GM18511 (cell line): ENCODE measurements around the gene IRF3.

Experiments
- ATAC-seq: cut with Tn5 transposase; IDR thresholded peaks from one replicate; pipeline ENCODE4 v1.9.1; 2021; ENCODE audit warnings: mild to moderate bottlenecking, moderate library complexity; ENCODE audit not compliant: unreplicated experiment

IRF3 gene

DNA sequence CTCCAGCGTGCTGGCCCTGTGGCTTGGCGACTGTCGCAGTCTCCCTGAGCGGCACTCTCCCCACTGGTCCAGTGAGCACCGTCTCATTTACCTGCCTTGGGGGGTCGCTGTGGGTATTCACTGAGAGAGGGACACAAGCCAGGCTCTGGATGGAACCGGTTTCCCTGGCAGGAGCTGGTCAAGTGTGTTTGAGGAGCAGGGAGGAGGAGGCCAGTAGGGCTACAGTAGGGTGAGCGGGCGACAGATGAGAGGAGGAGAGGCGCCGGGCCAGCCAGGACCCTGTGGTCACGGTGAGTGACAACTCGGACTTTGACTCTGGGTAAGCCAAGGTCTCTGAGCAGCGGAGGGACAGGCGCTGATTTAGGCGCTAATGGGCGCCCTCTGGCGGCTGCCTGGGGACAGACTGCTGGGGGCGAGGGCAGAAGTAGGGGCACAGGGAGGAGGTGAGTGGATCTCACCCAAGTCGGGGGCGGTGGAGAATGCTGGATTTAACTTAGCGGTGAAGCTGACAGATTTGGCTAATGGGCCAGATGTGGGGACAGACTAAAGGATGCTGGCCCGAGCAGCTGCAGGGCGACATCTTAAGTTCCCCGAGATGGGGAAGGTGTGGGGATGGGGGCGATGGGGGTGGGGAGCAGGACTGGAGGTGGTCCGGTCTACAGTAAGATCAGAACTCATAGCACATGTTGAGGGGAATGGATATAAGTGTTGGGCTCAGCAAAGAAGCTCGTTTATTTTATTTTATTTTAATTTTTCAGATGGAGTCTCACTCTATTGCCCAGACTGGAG lies 6.7 kb upstream of the IRF3 start:
- no peak for ATAC-seq

GRCh38 chr19:49669516-49669915 lies 3.9 kb upstream of the IRF3 start:
- no peak for ATAC-seq

DNA sequence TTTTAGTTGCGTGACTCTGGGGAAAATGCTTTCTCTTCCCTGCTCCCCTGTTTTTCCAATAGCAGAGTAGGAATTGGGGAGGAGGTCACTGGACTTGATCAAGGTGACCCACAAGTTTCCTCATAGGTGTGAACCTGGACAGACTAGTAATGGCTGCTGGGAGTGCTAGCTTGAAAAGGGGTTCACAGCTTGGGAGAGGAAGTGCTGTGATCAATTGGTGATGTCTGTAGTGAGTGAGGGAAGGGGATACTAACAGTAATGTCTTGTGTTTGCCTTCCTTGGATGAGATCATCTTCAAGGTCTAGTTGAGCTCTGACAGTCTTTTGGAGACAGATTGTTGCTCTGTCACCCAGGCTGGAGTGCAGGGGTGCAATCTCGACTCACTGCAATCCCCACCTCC lies 1.8 kb upstream of the IRF3 start:
- no peak for ATAC-seq

DNA sequence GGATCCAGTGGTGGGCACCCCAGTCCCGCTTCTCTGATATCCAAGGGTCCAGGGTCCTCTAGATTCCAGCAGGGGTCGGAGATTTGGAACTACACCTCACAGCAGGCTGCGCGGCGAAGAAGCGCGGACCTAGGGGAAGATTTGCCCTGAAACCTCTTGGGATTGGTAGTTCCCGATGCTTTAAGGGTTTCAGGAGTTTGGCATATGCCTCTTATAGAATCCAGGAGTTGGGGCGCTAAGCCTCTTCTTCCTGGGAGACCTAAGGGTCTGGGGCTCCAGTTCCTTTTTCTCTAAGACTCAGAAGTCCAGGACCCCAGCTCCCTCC lies 425 bp upstream of the IRF3 start:
- ATAC-seq = no peak

- ATAC-seq = no peak
These were observed 664 bp downstream of the IRF3 start for GRCh38 chr19:49665036-49665350.

GRCh38 chr19:49664171-49665035 lies 1.3 kb downstream of the IRF3 start:
- ATAC-seq = no peak

GRCh38 chr19:49663224-49663623 lies 2.4 kb downstream of the IRF3 start:
- no peak for ATAC-seq

DNA sequence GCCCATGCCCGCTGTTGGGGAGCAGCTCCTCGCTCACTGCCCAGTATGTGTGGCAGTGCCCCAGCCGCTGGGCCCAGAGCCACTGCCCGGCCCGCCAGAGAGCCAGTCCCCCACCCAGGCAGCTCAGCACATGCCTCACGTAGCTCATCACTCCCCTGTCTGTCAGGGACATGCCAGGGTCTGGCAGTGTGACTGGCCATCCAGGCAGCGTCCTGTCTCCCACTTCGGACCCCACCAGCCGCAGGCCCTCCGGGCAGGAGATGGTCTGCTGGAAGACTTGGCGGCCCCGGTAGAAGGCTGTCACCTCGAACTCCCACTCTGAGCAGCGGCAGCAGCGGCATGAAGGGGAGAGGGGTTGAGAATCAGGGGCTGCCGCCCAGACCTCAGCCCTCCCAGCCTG lies 3.6 kb downstream of the IRF3 start:
- ATAC-seq = no peak

DNA sequence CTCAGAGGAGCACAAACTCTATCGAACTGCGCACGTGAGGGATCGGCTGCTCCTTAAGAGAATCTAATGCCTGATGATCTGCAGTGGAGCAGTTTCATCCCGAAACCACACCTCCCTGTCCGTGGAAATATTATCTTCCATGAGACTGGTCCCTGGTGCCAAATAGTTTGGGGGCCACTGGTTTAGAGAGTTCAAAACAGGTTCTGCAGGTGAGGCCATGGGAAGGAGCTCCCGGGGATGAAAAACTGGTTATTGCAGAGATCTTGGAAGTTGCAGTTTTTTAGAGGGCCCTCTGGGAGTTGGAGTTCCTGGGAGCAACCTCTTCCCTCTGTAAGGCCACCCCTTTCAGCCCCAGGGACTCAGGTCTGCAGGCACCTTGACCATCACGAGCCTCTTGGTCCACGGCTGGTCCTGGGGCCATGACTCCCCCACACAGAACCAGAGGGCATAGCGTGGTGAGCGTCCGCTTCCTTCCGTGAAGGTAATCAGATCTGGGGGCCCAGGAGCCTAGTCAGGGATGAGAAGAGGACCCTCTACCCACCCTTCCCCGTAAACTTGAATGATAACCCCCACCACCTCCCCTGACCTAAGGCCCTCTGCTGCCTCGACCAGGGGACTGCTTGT lies 5.2 kb downstream of the IRF3 start:
- no peak for ATAC-seq

- ATAC-seq = no peak
These were observed 6.9 kb downstream of the IRF3 start for GRCh38 chr19:49658566-49659442.

- ATAC-seq = no peak
These were observed 7.5 kb downstream of the IRF3 start for GRCh38 chr19:49658139-49658517.

GRCh38 chr19:49657493-49658138 lies 8.0 kb downstream of the IRF3 start:
- no peak for ATAC-seq

DNA sequence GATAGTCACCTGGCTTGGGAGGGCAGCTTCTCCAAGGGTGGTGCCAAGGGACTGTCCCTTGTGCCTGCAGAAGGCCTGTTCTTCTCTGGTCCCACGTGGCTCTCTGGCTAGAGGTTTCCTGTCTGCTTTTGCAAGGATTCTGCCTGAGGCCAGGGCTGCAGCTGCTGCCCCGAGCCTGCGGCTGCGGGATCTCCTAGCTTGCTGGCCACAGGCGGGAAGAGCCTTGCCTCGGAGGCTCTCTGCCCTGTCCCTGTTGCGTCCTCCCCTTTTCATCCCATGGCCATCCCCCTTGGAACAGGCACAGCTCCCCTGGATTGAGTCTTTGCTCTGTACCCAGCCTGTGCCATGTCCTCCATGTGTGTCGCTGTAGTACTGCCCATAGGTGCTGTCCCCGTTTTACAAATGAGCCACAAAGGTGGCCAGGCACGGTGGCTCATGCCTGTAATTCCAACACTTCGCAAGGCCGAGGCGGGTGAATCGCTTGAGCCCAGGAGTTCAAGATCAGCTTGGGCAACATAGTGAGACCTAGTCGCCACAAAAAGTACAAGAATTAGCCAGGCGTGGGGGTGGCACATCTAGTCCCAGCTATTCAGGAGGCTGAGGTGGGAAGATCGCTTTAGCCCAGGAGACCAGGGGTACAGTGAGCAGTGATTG lies 9.1 kb downstream of the IRF3 start:
- no peak for ATAC-seq

DNA sequence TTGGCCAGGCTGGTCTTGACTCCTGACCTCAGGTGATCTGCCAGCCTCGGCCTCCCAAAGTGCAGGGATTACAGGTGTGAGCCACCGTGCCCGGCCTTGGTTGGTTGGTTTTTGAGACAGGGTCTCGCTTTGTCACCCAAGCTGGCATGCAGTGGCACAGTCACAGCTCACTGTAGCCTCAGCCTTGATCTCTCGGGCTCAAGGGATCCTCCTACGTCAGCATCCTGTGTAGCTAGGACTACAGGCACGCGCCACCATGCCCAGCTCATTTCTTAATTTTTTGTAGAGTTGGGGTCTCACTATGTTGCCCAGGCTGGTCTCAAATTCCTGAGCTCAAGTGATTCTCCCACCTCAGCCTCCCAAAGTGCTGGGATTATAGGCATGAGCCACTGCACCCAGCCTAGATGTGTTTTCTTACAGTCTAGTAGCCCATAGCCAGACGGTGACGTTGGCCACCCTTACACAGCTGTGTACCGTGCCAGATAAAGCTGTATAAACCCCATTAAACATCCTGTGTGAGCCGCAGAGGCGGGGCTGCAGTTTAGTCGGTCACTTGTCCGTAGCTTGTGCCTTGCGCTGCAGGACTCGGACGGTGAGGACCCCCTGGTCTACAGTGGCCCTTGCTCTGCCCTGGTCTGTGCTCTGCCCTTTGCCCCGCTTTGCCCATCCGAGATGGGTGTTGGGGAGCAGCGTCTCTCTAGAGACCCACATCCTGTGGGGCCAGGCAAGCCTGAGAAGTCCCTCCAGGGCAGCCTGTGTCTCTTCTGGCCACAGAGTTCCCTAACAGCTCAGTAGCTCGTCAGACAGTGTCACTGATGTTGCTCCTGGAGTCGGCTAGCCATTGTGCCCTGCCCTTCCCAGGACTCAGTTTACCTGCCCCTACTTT lies 9.8 kb downstream of the IRF3 start:
- ATAC-seq = no peak

- no peak for ATAC-seq
These were observed 11.1 kb downstream of the IRF3 start for GRCh38 chr19:49654581-49654980.

DNA sequence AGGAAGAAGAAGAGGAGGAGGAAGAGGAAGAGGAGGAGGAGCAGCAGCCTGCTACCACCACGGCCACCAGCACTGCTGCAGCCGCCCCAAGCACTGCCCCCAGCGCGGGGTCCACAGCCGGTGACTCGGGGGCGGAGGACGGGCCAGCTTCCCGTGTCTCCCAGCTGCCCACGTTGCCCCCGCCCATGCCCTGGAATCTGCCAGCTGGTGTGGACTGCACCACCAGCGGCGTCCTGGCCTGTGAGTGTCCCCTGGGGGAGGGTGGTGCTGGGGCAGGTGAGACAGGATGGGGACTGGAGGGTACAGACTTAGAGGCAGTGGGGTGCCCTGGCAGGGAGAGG lies 12.2 kb downstream of the IRF3 start:
- no peak for ATAC-seq

DNA sequence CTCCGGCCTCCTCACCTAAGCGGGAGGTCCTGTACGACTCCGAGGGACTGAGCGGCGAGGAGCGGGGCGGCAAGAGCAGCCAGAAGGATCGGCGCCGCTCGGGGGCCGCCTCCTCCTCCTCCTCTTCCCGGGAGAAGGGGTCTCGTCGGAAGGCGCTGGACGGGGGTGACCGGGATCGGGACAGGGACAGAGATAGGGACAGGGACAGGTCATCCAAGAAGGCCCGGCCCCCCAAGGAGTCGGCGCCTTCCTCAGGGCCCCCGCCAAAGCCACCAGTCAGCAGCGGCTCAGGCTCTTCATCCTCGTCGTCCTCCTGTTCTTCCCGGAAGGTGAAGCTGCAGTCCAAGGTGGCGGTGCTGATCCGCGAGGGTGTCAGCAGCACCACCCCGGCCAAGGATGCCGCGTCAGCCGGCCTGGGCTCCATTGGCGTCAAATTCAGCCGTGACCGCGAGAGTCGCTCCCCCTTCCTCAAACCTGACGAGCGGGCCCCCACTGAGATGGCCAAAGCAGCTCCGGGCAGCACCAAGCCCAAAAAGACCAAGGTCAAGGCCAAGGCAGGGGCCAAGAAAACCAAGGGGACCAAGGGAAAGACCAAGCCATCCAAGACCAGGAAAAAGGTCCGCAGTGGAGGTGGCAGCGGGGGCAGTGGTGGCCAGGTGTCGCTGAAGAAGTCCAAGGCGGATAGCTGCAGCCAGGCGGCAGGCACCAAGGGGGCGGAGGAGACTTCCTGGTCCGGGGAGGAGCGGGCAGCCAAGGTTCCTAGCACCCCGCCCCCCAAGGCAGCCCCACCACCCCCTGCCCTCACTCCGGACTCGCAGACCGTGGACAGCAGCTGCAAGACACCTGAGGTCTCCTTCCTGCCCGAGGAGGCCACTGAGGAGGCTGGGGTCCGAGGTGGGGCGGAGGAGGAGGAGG lies 12.8 kb downstream of the IRF3 start:
- ATAC-seq = no peak

GRCh38 chr19:49651820-49652550 lies 13.7 kb downstream of the IRF3 start:
- ATAC-seq = no peak
